ENCODE measurements around the gene LRP5. TPM values are rescaled to one million over a fixed set of nuclear protein-coding genes. Genes with fewer than 3 reads are reported as not detected.

LRP5 gene
- total RNA-seq, 1 experiment from 2014 or later = 48.8 TPM

- Mint-ChIP-seq H3K4me3 (no peak overlapping the region), H3K27me3 (ENCODE audit: low read depth) (peaks cover 5% of the 10 kb centered on the region), H3K27ac (no peak overlapping the region), H3K9me3 (peaks cover 6% of the 10 kb centered on the region), H3K36me3 (no peaks in the 10 kb centered on the region), H3K4me1 (peaks cover 3% of the 10 kb centered on the region; the same call in 1 of the 2 replicates)
- TF ChIP-seq ZNF423 (CRISPR knock-in tag; IDR thresholded peaks at IDR 0.05) (no peak), NFE2L1 (CRISPR knock-in tag; IDR thresholded peaks at IDR 0.05) (no peak), AFF4 (CRISPR knock-in tag; IDR thresholded peaks at IDR 0.05; ENCODE audit: borderline replicate concordance) (no peak), ZNF416 (CRISPR knock-in tag; IDR thresholded peaks at IDR 0.05) (no peak), CREB1 (CRISPR knock-in tag; IDR thresholded peaks at IDR 0.05) (no peak), ZNF263 (CRISPR knock-in tag; IDR thresholded peaks at IDR 0.05; ENCODE audit: low read depth) (no peak), KAT7 (CRISPR knock-in tag; IDR thresholded peaks at IDR 0.05; ENCODE audit: borderline replicate concordance) (no peak), GABPB1 (CRISPR knock-in tag; IDR thresholded peaks at IDR 0.05) (no peak)
- TF ChIP-seq, protein P1, sequence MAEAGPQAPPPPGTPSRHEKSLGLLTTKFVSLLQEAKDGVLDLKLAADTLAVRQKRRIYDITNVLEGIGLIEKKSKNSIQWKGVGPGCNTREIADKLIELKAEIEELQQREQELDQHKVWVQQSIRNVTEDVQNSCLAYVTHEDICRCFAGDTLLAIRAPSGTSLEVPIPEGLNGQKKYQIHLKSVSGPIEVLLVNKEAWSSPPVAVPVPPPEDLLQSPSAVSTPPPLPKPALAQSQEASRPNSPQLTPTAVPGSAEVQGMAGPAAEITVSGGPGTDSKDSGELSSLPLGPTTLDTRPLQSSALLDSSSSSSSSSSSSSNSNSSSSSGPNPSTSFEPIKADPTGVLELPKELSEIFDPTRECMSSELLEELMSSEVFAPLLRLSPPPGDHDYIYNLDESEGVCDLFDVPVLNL (CRISPR knock-in tag; IDR thresholded peaks at IDR 0.05; ENCODE audit: borderline replicate concordance, low read depth) = no peak
- TF ChIP-seq, protein P2, sequence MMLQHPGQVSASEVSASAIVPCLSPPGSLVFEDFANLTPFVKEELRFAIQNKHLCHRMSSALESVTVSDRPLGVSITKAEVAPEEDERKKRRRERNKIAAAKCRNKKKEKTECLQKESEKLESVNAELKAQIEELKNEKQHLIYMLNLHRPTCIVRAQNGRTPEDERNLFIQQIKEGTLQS (CRISPR knock-in tag; conservative IDR thresholded peaks at IDR 0.05) = no peak
- TF ChIP-seq, protein P3, sequence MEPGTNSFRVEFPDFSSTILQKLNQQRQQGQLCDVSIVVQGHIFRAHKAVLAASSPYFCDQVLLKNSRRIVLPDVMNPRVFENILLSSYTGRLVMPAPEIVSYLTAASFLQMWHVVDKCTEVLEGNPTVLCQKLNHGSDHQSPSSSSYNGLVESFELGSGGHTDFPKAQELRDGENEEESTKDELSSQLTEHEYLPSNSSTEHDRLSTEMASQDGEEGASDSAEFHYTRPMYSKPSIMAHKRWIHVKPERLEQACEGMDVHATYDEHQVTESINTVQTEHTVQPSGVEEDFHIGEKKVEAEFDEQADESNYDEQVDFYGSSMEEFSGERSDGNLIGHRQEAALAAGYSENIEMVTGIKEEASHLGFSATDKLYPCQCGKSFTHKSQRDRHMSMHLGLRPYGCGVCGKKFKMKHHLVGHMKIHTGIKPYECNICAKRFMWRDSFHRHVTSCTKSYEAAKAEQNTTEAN (CRISPR knock-in tag; IDR thresholded peaks at IDR 0.05) = no peak
- POLR2A ChIA-PET = interaction anchor here (0.7 kb wide), 2 partner anchors 31 to 321 kb away, joined by 5 read pairs; no protein-coding TSS in a partner anchor
- ATAC-seq (no peak), DNase-seq (ENCODE audit: low spot score) (no peak)
- CTCF ChIA-PET = interaction anchor here (0.7 kb wide), 1 partner anchor 45 kb away, joined by 3 read pairs; no protein-coding TSS in a partner anchor
Observed at GRCh38 chr11:68279676-68280075, 32.7 kb upstream of the LRP5 start.

GRCh38 chr11:68282141-68282860 lies 30.1 kb upstream of the LRP5 start:
- no peak for DNase-seq (ENCODE audit: low spot score)

More at GRCh38 chr11:68282141-68282860, 30.1 kb upstream of the LRP5 start:
- CTCF ChIA-PET = interaction anchor here (1.0 kb wide), 1 partner anchor 13 kb away, joined by 4 read pairs; no protein-coding TSS in a partner anchor
- Mint-ChIP-seq H3K27ac (no peak overlapping the region), H3K4me1 (peaks cover 3% of the 10 kb centered on the region; the same call in 1 of the 2 replicates), H3K4me3 (no peak overlapping the region), H3K9me3 (peaks cover 13% of the 10 kb centered on the region), H3K36me3 (no peaks in the 10 kb centered on the region), H3K27me3 (ENCODE audit: low read depth) (peaks cover 6% of the 10 kb centered on the region)
- POLR2A ChIA-PET = no interaction called here
- ATAC-seq = no peak
- TF ChIP-seq OVOL2 (CRISPR knock-in tag; IDR thresholded peaks at IDR 0.05; ENCODE audit: borderline replicate concordance) (no peak), SMAD4 (CRISPR knock-in tag; IDR thresholded peaks at IDR 0.05) (no peak), MLX (CRISPR knock-in tag; IDR thresholded peaks at IDR 0.05) (no peak), PREB (CRISPR knock-in tag; IDR thresholded peaks at IDR 0.05; ENCODE audit: borderline replicate concordance) (no peak), SOX15 (CRISPR knock-in tag; IDR thresholded peaks at IDR 0.05) (no peak), JAZF1 (CRISPR knock-in tag; IDR thresholded peaks at IDR 0.05) (no peak)
- TF ChIP-seq, protein P4, sequence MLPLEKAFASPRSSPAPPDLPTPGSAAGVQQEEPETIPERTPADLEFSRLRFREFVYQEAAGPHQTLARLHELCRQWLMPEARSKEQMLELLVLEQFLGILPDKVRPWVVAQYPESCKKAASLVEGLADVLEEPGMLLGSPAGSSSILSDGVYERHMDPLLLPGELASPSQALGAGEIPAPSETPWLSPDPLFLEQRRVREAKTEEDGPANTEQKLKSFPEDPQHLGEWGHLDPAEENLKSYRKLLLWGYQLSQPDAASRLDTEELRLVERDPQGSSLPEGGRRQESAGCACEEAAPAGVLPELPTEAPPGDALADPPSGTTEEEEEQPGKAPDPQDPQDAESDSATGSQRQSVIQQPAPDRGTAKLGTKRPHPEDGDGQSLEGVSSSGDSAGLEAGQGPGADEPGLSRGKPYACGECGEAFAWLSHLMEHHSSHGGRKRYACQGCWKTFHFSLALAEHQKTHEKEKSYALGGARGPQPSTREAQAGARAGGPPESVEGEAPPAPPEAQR (CRISPR knock-in tag; IDR thresholded peaks at IDR 0.05) = no peak

All from WTC11 (cell line).